Dermis lymphatic vessel endothelial cell (primary cell): ENCODE results near the gene CCDC172. TPM values are rescaled to one million over a fixed set of nuclear protein-coding genes. Genes with fewer than 3 reads are reported as not detected.

Experiments used
- total RNA-seq: library from RNA; depleted of rRNA; stranded (reverse); fragments of >200 nt; gene quantifications from 2 replicates; pipeline ENCODE4 v1.2.1, GENCODE V29; 2014

Gene CCDC172
- not detected in 2 replicates for total RNA-seq

GRCh38 chr10:116324227-116324950 is at the start of gene CCDC172:
TSS of gene CCDC172 (plus strand) at chr10:116324448. CDS start at chr10:116325012, 564 bp downstream.

GRCh38 chr10:116427671-116428070 is 103.4 kb downstream of the CCDC172 start, which contains the start of gene PNLIPRP3:
TSS of gene PNLIPRP3 (plus strand) at chr10:116427847. CDS start at chr10:116428013, 166 bp downstream.

Other genes starting within 250 kb of the CCDC172 start
- gene GFRA1, start 51.2 kb upstream of the CCDC172 start, total RNA-seq: 5.1 and 33.4 TPM in 2 replicates
- gene PNLIPRP3, start 103.4 kb downstream of the CCDC172 start, total RNA-seq: not detected in 2 replicates
- gene PNLIP, start 221.5 kb downstream of the CCDC172 start, total RNA-seq: not detected in 2 replicates